Brain microvascular endothelial cell (primary cell): ENCODE measurements around the gene PTPN5.
A peak's percentile ranks its signal among the peaks of the same experiment; 100 is the strongest.

Source experiments
- DNase-seq: peaks from one replicate; pipeline ENCODE4 v3.0.0-alpha.2; 2020
- H3K27ac ChIP-seq: fragments of 250-450 bp; sonication (Bioruptor Pico); 2 replicates; pipeline ENCODE4 v1.5.1; 2020; ENCODE audit warnings: mild to moderate bottlenecking, moderate library complexity
- H3K27me3 ChIP-seq: fragments of 250-450 bp; sonication (Bioruptor Pico); replicated peaks from 2 replicates; pipeline ENCODE4 v1.5.1; 2020; ENCODE audit warnings: mild to moderate bottlenecking
- H3K36me3 ChIP-seq: fragments of 250-450 bp; sonication (Bioruptor Pico); replicated peaks from 2 replicates; pipeline ENCODE4 v1.5.1; 2020; ENCODE audit warnings: mild to moderate bottlenecking
- H3K4me3 ChIP-seq: 2 replicates; pipeline ENCODE4 v1.5.1; 2011; ENCODE audit warnings: low read depth, mild to moderate bottlenecking, control low read depth, low read length, moderate library complexity
- CTCF ChIP-seq: IDR thresholded peaks from 2 replicates; pipeline ENCODE4 v1.5.1; 2011; ENCODE audit warnings: low read depth, mild to moderate bottlenecking, moderate library complexity, low read length, control low read depth, inconsistent platforms; ENCODE audit errors: missing control alignments
- in situ Hi-C: cut with HindIII; loops from 2 replicates; pipeline ENCODE4 v1.10.0; 2017; ENCODE audit warnings: low sequenced_read_pairs, low pct_ligation_motif_present

Gene PTPN5

GRCh38 chr11:18756889-18757288, 34.7 kb downstream of the PTPN5 start:
- TF ChIP-seq CTCF = no peak
- in situ Hi-C loops = no loop called here
- H3K27ac ChIP-seq = no peak overlapping the region
- DNase-seq = no peak
- H3K4me3 ChIP-seq = no peak overlapping the region
- H3K36me3 ChIP-seq = no peaks in the 10 kb centered on the region
- H3K27me3 ChIP-seq = no peaks in the 10 kb centered on the region

- H3K27me3 ChIP-seq = no peaks in the 10 kb centered on the region
These were observed 37.3 kb downstream of the PTPN5 start for GRCh38 chr11:18754308-18754707.

DNA sequence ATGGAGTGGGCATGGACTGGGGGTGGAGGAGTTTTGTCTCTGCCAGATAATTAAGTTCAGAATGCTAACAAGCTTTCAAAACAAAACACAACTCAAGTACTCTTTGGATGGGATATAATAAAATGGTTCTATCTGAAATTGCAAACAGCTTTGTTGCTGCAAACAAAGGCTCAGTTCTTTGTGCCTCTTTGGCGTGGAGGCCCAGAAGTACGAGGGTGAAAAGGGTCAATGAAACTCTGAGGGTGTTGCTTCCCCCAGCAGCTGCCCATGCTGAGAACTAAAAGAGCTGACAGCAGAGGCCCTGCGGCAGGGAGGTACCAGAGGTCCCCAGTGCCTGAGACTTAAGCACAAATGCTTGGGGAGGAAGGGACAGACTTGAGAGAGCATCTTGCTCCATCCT, 39.1 kb downstream of the PTPN5 start:
- in situ Hi-C loops = no loop called here
- Histone ChIP-seq H3K27me3 (no peaks in the 10 kb centered on the region), H3K4me3 (no peak overlapping the region), H3K27ac (no peak overlapping the region), H3K36me3 (no peaks in the 10 kb centered on the region)
- no peak for DNase-seq
- no peak for TF ChIP-seq CTCF

More at GRCh38 chr11:18754308-18754707, 37.3 kb downstream of the PTPN5 start:
- H3K4me3 ChIP-seq = no peak overlapping the region
- in situ Hi-C loops = no loop called here
- peak; percentile 20 for DNase-seq
- TF ChIP-seq CTCF = no peak
- H3K36me3 ChIP-seq = no peaks in the 10 kb centered on the region
- H3K27ac ChIP-seq = no peak overlapping the region

GRCh38 chr11:18750944-18751343, 40.7 kb downstream of the PTPN5 start:
- in situ Hi-C loops = no loop called here
- no peak for DNase-seq
- no peaks in the 10 kb centered on the region for H3K27me3 ChIP-seq
- no peak overlapping the region for H3K4me3 ChIP-seq
- no peak for TF ChIP-seq CTCF
- H3K36me3 ChIP-seq = no peaks in the 10 kb centered on the region
- H3K27ac ChIP-seq = no peak overlapping the region

DNA sequence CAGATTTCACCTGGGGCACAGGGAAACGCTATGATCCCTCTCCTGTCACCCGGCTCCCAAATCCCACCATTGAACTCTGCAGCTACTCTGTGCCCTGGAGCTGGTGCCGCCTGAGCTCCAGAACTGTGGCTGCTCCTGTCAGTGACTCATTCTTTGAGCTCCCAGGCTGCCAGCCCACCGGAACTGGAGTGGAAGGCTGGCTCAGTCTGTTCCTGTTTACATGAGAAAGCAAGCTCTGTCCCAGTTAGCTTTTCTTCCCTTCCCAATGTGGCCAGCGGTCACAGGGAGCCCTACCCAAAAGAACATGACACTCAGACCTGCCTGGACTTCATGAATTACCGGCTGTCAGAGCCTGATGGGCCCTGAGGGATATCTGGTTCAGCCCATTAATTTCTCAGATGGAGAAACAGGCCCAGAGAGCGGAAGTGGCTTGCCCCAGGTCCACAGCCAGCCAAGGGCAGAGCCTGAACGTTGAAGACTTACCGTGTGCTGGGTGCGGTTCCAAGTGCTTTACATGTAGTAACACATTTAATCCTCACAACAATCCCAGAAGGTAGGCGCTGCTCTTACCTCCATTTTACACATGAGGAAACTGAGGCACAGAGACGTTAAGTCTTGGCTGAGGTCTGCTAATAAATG, 41.8 kb downstream of the PTPN5 start:
- H3K27ac ChIP-seq = peak overlapping the region; percentile 24
- in situ Hi-C loops = no loop called here
- TF ChIP-seq CTCF = no peak
- peak; percentile 62 for DNase-seq
- H3K36me3 ChIP-seq = no peaks in the 10 kb centered on the region
- H3K4me3 ChIP-seq = no peak overlapping the region
- H3K27me3 ChIP-seq = no peaks in the 10 kb centered on the region

DNA sequence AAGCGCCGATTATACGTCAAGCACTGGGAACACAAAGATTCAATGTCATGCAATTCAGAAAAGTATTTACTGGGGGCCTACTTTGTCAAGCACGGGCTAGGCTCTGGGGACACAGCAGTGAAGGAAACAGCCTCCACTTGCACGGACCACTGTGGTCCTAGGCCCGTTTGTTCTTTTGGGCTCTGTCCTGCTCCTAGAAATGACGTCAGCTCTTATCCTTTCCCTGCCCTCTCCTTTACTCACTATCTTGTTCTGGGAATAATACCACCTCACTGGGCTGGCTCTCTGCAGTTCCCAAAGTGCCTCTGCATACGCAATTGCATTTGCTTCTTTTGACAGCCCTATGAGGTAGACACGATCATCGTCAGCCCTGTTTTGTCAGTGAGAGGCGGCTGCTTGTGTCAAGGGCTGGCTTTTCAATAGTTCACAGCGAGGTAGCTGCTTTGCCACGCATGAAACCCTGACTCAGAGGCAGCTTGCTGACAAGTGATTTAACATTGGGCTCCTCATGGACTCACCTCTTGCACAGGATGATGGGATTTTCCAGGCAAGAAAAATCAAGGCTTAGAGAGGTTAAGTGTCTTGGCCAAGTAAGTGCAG, 42.7 kb downstream of the PTPN5 start:
- H3K27ac ChIP-seq = no peak overlapping the region
- TF ChIP-seq CTCF = no peak
- in situ Hi-C loops = no loop called here
- H3K27me3 ChIP-seq = no peaks in the 10 kb centered on the region
- no peak overlapping the region for H3K4me3 ChIP-seq
- no peak for DNase-seq
- H3K36me3 ChIP-seq = no peaks in the 10 kb centered on the region
